Activated CD8-positive, alpha-beta memory T cell treated with anti-CD3 and anti-CD28 coated beads, Interleukin-2, amount 50 U/mL, for 24 hours (primary cell): ENCODE measurements around the gene CRACR2B.
A peak's percentile ranks its signal among the peaks of the same experiment; 100 is the strongest.

Experiments
- DNase-seq: peaks from one replicate; pipeline ENCODE4 v3.0.0-alpha.2; 2020; ENCODE audit errors: extremely low read depth

The CRACR2B gene

DNA sequence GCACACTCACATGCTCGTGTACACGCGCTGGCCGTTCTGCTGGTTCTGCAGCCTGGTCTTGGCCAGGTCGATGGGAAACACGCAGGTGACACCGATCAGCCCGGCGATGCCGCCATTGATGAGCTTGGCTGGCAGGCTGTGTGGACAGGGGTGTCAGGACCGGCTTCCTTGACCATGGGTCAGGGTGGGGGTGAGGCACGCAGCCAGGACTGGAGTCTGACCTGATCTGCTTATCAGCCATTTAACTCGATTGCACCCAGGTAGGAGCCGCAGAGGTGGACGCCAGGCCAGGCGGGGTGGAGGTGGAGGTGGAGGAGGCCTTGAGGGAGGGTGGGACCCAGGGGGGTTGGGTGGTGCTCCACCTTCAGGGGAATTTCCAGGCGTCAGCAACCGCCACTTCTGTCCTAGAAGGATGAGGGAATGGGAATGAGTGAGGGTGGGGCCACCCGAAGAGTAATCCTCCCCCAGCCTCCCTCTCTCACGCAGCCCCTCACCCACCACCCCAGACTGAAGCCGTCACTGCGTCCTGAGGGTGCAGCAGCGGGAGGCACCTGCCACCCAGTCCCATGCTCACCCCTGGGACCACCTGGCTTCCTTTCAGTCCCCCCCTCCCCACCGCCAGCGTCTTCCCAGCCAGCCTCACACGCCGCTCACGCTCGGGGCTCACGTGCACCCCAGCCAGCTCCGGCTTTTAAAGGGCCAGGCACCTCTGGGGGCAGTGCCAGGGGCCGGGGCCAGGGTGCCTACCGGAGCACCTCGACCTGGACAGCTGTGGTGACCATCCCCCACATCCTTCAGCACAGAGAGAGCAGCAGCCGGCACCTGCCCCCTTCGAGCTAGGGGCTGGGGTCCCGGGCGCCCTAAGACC is 32.7 kb upstream of the CRACR2B start:
- DNase-seq = no peak

DNA sequence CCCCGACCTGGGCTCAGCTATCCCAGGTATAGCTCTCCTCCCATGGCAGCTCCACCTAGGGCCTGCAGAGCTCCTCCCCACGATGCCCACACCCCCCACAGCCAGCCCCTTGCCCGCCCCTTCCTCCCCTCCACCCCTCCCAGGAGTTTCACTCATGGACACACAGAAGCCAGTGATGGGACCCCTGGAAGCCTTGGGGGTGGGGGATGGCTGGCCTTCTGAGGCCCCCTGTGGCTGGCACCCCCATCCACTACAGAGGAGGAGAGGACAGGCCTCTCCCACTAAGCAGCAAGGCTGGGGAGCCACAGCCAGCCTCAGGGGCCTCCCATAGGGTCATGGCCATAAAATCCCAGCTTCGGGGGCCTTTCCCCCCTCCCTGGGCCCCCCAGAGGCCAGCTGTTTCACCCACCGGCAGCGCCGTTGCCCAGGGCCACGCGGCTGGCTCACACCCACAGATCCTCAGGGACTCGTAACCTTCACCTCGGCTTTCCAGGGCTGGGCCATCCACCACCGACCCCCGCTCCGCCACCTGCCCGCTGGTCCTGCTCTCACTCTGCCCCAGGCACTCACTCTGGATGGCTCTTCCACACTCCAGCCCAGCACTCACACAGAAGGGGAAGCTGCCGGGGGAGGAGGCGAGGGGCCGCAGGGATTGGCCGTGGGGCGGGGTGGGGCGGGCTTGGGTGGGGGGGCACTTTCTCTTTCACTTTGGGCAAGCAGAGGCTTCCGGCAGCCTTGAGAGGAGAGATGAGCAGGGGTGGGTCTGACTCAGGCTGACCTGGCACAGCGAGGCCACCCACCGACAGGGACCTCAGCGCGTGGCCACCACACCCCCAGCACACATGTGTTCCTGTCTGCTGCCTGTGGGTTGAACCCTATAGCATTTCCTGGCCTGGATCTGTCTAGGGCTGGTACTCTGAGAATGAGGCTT is 31.8 kb upstream of the CRACR2B start:
- DNase-seq = peak; percentile 68

DNA sequence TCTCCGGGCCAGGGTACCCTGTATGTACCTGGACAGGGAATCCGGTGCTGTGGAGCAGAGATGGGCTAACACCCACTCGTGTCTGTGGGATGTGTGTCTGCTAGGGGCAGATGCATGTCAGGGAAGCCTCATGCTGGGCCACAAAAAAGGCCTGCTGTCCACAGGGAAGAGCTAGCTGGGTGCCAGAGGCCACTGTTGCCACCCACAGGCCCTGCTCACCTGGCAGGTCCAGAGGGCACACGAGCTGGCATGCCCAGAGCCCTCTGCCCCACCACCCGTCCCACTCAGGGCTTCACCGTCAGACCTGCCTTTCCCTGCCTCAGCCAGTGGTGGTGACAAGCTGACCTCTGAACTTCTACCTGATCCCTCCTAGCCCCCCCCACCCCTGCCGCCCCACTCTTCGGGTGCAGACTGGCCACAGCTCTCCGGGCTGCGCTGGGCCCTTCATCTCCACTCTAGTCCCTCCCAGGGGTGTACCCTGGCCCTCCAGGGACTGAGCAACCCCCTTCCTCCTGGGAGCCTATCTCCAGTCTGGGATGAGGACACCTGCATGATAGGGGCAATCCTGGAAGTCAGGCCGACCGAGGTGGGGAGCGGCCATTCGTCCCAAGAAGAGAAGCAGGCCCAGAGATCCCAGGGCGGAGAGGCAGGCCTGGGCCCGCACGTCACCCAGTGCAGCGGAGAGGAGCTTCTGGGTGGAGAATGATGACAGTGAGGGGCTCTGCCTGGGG is 31.0 kb upstream of the CRACR2B start:
- DNase-seq = no peak

DNA sequence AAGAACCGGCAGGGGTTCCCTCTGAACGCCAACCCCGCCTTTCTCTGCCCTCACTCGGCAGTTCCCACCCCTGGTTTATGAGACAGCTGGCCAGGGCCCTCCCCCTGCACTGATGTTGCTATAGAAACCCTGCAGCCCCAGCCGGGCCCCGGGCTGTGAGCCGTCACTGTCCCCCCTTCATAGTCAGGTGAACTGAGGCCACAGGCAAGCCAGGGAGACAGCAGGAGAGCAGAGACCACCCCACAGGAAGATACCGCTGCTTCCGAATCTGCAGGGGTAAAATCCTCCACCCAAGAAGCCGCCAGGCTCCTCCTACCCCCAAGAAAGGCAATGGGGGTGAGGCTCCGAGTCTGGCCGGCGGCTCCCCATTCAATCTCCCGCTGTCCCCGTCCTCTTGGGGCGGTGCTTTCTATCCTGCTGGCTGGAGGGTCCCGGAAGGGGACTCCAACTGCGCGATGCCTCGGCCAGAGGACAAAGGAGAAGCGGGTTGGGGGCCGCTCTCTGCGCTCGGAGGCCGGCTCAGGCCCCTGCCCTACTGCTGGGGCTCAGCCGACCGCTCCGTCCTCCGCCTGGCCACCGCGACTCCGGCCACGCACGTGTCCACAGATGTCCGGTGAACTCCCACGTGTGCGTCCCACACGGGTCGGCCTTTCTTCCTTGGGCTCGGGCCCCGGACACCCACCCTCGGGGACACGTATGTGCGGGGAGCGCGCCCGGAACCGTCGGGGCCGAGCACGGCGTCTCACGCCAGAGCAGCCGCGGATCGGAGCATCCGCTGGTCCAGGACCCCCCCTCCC is 30.2 kb upstream of the CRACR2B start:
- DNase-seq = peak; percentile 50

- DNase-seq = no peak
These were observed 29.5 kb upstream of the CRACR2B start, which contains the start of gene SLC25A22 for GRCh38 chr11:798093-798713. Gene SLC25A22 (minus strand): TSS chr11:798281. CDS start chr11:795006, 3,275 bp downstream.

DNA sequence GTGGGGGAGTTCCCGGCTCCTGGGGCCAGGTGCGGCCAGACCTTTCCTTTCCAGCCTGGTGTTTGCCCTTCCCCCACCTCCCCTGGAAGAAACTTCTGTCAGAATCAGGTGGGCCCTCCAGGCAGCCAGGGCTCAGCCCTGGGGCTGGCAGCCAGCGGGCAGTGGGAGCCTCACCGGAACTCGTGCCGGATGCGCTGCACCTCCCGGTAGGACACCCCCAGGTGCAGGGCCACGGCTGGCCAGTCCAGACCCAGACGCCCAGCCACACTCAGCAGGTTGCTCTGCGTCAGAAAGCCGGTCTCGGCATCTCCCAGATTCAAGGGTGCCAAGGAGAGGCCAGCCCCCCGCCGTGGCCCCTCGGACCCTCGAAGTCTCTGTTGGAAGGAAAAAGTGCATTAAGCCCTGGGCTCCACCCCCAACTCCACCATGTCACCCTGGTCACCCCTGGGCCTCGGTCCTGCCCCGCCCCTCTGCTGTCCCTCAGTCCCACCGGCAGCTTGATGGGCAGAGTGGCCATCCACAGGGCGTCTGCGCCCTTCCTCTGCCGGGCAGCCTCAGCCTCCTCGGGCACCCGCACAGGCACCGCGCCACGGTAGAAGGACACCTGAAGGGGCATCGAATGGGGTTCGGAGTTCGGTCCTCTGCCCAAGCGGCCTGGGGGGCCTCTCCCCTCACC is 27.9 kb upstream of the CRACR2B start:
- DNase-seq = no peak

DNA sequence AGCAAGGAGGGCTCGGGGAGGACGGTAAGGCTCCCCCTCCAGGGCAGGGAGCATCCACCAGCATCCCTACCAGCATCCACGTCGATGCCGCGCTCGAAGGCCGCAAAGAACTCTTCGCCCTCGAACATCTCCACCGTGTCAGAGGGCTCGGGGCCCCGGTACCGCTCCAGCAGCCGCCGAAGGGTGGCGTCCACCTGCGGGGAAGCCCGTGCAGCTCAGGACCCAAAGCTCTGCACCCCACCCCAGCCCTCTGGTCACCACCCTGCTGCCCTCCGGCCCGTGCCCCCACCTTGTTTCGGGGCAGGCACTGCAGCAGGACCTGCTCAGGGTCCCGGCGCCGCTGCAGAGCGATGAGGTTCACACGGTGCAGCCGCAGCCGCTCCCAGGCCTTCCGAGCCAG is 27.2 kb upstream of the CRACR2B start:
- DNase-seq = no peak

DNA sequence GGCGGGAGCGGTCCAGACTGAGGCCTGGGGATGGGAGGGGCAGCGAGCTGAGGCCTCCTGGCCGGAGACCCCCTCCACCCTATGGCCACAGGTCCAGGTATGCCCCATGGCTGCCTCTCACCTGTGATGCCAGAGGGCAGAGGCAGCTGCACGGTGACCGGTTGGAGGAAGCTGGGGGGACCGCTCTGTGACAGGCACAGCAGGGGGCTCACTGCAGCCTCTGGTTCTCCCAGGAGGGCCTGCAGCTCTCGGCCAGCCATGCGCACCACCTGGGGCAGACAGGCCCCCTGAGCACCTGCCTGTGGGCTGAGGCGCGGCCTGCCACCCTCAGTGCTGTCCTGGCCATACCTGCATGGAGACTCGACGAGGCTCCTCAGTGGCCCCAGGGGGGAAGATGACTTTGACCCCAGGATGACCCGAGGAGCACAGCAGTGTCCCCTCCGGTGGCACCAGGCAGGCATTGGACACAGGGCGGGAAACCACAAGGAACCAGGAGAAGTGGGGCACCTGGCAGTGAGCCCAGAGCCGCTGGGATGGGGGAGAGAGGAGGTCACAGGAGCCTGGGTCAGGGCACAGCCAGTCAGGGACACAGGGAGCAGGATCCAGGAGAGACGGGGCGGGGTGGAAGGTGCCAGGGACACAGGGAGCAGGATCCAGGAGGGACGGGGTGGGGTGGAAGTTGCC is 26.5 kb upstream of the CRACR2B start:
- DNase-seq = no peak

DNA sequence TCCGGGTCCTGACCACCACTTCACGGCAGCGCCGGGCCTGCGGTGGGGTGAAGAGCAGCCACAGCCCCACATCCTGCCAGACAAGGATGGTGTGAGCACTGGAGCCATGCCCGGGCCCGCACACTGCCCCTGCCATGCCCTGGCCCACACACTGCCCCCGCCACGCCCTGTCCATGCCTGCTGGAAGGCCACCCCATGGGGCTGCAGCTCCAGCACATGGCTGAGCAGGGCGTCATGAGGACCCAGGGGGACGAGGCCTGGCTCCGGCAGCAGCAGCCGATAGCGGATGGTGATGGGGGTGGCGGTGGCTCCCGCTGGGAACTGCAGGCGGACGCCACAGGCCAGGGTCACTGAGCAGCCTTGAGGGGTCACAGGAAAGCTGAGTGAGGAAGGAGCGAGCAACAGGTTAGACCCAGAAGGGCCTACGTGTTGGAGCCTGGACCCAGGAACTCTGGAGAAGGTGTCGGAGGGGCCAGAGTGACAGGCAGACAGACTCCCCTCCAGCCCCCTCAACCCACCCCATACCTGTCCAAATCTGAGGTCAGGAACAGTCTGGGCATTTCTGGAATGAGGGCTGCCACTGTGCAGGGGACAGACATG is 25.6 kb upstream of the CRACR2B start:
- no peak for DNase-seq

GRCh38 chr11:802693-803466 is 24.8 kb upstream of the CRACR2B start:
- DNase-seq = no peak

GRCh38 chr11:803467-803742 is 24.3 kb upstream of the CRACR2B start:
- DNase-seq = no peak

- no peak for DNase-seq
These were observed 23.7 kb upstream of the CRACR2B start for GRCh38 chr11:803770-804598.

- no peak for DNase-seq
These were observed 23.1 kb upstream of the CRACR2B start for GRCh38 chr11:804599-804964.

- no peak for DNase-seq
These were observed 19.1 kb upstream of the CRACR2B start for GRCh38 chr11:808427-809286.

- DNase-seq = peak; percentile 96
These were observed 18.3 kb upstream of the CRACR2B start, which contains the start of gene RPLP2 for GRCh38 chr11:809287-810039. Gene RPLP2 (plus strand): TSS chr11:809967. CDS start chr11:810235, 268 bp downstream.

DNA sequence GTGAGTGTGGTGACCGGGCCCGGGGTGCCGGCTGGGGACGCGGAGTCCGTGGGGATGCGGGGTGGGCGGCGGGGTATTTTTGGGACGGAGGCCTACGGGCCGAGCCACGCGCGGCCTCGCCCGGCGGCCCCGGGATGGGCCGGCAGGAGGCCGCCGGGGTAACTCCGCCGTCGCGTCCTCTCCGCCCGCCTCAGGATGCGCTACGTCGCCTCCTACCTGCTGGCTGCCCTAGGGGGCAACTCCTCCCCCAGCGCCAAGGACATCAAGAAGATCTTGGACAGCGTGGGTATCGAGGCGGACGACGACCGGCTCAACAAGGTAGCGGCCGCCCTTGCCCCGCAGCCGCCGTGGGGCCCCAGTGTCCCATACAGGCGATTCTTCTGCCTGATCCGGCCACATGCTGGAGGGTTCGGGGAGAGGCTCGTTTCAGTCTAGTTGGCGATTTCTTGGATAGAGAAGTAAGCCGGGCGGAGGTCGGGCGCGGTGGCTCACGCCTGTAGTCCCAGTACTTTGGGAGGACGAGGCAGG is 17.6 kb upstream of the CRACR2B start:
- no peak for DNase-seq
